ENCODE results near the gene LCE3D. TPM values are rescaled to one million over a fixed set of nuclear protein-coding genes. Genes with fewer than 3 reads are reported as not detected.

Gene LCE3D, protein sequence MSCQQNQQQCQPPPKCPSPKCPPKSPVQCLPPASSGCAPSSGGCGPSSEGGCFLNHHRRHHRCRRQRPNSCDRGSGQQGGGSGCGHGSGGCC
- not detected in 2 replicates for total RNA-seq (2014; rRNA removed; shearing (Covaris generic))

DNA sequence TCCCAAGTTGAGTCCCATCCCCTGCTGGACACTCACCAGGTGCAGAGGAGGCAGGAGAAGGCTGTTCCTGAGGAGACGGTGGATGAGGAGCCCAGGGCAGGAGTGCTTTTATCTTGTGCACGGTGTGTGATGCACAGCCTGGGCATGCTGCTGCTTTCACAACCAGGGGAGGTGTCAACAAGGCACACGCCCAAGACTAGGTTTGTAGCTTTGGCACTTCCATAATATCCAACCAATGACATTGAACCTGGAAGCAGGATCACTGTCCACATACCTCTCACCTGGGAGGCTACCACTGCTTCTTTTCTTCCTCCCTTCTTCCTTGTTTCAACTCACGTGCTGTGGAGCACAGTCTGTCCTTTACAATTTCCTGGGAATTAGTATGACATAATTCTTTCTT is at the start of gene LCE3D:
Gene LCE3D, minus strand, starts transcription at position 84 of the 400 bp plus-strand sequence. CDS start 580 bp downstream, outside the sequence.

DNA sequence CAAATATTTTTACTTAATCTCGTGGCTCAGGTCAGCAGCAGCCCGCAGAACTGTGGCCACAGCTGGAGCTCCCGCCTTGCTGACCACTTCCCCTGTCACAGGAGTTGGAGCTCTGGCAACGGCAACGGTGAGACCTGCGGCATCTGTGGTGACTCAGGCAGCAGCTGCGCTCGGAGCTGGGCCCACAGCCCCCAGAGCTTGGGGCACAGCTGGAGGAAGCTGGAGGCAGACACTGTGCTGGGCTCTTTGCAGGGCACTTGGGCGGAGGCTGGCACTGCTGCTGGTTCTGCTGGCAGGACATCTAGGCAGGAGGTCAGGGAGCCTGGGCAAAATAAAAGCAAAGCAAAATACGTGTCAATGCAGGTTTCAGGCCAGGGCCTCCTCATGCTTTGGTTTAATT is 42.5 kb upstream of the LCE3D start, which contains the start of gene LCE3A:
Gene LCE3A, minus strand, starts transcription at position 301 of the 400 bp plus-strand sequence. Its CDS starts 0 bp downstream, at position 301.

DNA sequence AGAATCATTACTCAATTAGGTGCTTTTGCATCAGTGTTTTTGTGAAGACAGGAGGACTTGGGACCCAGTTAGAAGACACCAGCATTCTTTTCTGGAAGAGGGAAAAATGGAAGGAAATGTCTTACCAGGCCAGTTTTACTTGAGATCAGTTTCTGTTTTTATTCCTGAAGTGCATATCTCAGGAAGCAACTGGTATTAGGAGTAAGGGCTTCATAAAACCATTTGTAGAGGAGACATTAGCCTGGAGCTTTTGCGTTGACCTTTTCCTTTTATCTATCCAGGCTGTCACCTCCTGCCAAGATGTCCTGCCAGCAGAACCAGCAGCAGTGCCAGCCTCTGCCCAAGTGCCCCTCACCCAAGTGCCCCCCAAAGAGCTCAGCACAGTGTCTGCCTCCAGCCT is 33.2 kb upstream of the LCE3D start, which contains the start of gene LCE3B:
Gene LCE3B, plus strand, starts transcription at position 301 of the 400 bp plus-strand sequence. Its CDS starts 0 bp downstream, at position 301.

DNA sequence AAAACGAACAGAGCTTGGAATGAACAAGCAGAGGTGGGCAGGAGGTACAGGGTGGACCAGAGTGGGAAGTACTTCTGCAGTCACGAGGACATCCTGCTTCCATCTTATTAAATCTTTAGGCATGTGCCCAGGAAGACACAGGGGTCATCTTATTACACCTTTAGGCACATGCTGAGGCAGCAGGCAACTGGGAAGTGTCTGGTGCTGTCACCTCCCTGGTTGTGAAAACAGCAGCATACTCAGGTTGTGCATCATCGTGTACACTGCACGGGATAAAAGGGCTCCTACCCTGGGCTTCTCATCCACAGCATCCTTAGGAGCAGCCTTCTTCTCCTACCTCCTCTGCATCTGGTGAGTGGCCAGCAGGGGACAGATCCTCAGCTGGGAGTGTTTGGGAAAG is 19.6 kb upstream of the LCE3D start, which contains the start of gene LCE3C:
Gene LCE3C, plus strand, starts transcription at position 301 of the 400 bp plus-strand sequence. CDS start 498 bp downstream, outside the sequence.

DNA sequence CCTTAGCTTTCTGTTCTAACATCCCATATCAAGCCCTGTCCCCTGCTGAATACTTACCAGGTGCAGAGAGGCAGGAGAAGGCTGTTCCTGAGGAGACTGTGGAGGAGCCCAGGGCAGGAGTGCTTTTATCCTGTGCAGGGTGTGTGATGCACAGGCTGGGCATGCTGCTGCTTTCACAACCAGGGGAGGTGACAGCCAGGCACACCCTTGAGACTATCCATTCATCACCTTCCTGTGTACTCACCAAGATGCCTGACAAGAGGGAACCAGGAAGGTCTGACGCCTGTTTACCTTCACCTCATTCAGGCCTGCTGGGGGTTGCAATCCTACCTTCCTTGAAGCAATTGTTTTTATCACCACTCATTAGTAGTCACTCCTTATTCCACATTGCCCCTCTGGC is 13.6 kb downstream of the LCE3D start, which contains the start of gene LCE3E:
Gene LCE3E, minus strand, starts transcription at position 100 of the 400 bp plus-strand sequence. CDS start 572 bp downstream, outside the sequence.

Small RNA genes lying within 50 kb of the gene (small RNA-seq; reads per million reads assigned to genes)
- gene LCE3A = not detected
- gene LCE3B = not detected

Other genes starting within 250 kb of the LCE3D start
- not detected in 2 replicates for gene FLG2, start 220.5 kb downstream of the LCE3D start, total RNA-seq (2014; rRNA removed; shearing (Covaris generic))
- not detected in 2 replicates for gene CRNN, start 166.3 kb downstream of the LCE3D start, total RNA-seq (2014; rRNA removed; shearing (Covaris generic))
- gene LCE5A, start 69.7 kb downstream of the LCE3D start, total RNA-seq (2014; rRNA removed; shearing (Covaris generic)) = not detected in 2 replicates
- not detected in 2 replicates for gene CRCT1, start 66.0 kb downstream of the LCE3D start, total RNA-seq (2014; rRNA removed; shearing (Covaris generic))
- not detected in 2 replicates for gene LCE3E, start 13.7 kb downstream of the LCE3D start, total RNA-seq (2014; rRNA removed; shearing (Covaris generic))
- not detected in 2 replicates for gene LCE3C, start 19.7 kb upstream of the LCE3D start, total RNA-seq (2014; rRNA removed; shearing (Covaris generic))
- not detected in 2 replicates for gene LCE3B, start 33.3 kb upstream of the LCE3D start, total RNA-seq (2014; rRNA removed; shearing (Covaris generic))
- not detected in 2 replicates for gene LCE3A, start 42.6 kb upstream of the LCE3D start, total RNA-seq (2014; rRNA removed; shearing (Covaris generic))
- not detected in 2 replicates for gene LCE2D, start 82.9 kb upstream of the LCE3D start, total RNA-seq (2014; rRNA removed; shearing (Covaris generic))
- gene LCE2C, start 94.8 kb upstream of the LCE3D start, total RNA-seq (2014; rRNA removed; shearing (Covaris generic)) = not detected in 2 replicates
- not detected in 2 replicates for gene LCE2B, start 105.6 kb upstream of the LCE3D start, total RNA-seq (2014; rRNA removed; shearing (Covaris generic))
- not detected in 2 replicates for gene LCE2A, start 117.8 kb upstream of the LCE3D start, total RNA-seq (2014; rRNA removed; shearing (Covaris generic))
- not detected in 2 replicates for gene LCE4A, start 127.6 kb upstream of the LCE3D start, total RNA-seq (2014; rRNA removed; shearing (Covaris generic))
- not detected in 2 replicates for gene KPRP, start 177.5 kb upstream of the LCE3D start, total RNA-seq (2014; rRNA removed; shearing (Covaris generic))
- not detected in 2 replicates for gene LCE1F, start 194.6 kb upstream of the LCE3D start, total RNA-seq (2014; rRNA removed; shearing (Covaris generic))
- gene LCE1E, start 205.7 kb upstream of the LCE3D start, total RNA-seq (2014; rRNA removed; shearing (Covaris generic)) = not detected in 2 replicates
- gene LCE1D, start 216.2 kb upstream of the LCE3D start, total RNA-seq (2014; rRNA removed; shearing (Covaris generic)) = not detected in 2 replicates
- not detected in 2 replicates for gene LCE1C, start 226.1 kb upstream of the LCE3D start, total RNA-seq (2014; rRNA removed; shearing (Covaris generic))
- not detected in 2 replicates for gene LCE1B, start 231.5 kb upstream of the LCE3D start, total RNA-seq (2014; rRNA removed; shearing (Covaris generic))
- not detected in 2 replicates for gene LCE1A, start 247.0 kb upstream of the LCE3D start, total RNA-seq (2014; rRNA removed; shearing (Covaris generic))